Measurements from ENCODE around the gene HOXB5. TPM values are rescaled to one million over a fixed set of nuclear protein-coding genes. Genes with fewer than 3 reads are reported as not detected.
A peak's percentile ranks its signal among the peaks of the same experiment; 100 is the strongest.

HOXB5 gene
- polyA plus RNA-seq, 3 donors from 2014 or later = not detected

GRCh38 chr17:48625495-48626244, 32.1 kb upstream of the HOXB5 start:
- peaks cover 31 to 60% (median 36%) of the 10 kb centered on the region in 3 donors for H3K27me3 Mint-ChIP-seq (ENCODE audit: low read depth in 3 of 3)
- H3K4me1 Mint-ChIP-seq = peaks cover 15 to 19% of the 10 kb centered on the region in 2 donors
- peak in 2 of 3 donors; percentile 35 to 40 for DNase-seq
- H3K36me3 Mint-ChIP-seq = no peaks in the 10 kb centered on the region
- peak overlapping the region in 3 of 6 donors; percentile 8 to 67 (median 50) for H3K27ac Mint-ChIP-seq
- no peaks in the 10 kb centered on the region for H3K9me3 Mint-ChIP-seq
- H3K4me3 Mint-ChIP-seq = peak overlapping the region; percentile 78 to 90 (median 86)

GRCh38 chr17:48624544-48625494, 31.2 kb upstream of the HOXB5 start:
- DNase-seq = peak; percentile 31 to 35 (median 31)
- no peak overlapping the region for H3K27ac Mint-ChIP-seq
- H3K4me3 Mint-ChIP-seq = peak overlapping the region; percentile 54 to 86 (median 78)

GRCh38 chr17:48624118-48624517, 30.5 kb upstream of the HOXB5 start:
- H3K36me3 Mint-ChIP-seq = no peaks in the 10 kb centered on the region
- H3K4me3 Mint-ChIP-seq = peak overlapping the region in 3 of 5 donors; percentile 35 to 54 (median 54)
- DNase-seq = no peak
- H3K27me3 Mint-ChIP-seq (ENCODE audit: low read depth in 3 of 3) = peaks cover 33 to 60% (median 43%) of the 10 kb centered on the region in 3 donors
- no peaks in the 10 kb centered on the region for H3K9me3 Mint-ChIP-seq
- no peak overlapping the region for H3K27ac Mint-ChIP-seq
- H3K4me1 Mint-ChIP-seq = peaks cover 15 to 25% of the 10 kb centered on the region in 2 donors

More at GRCh38 chr17:48624544-48625494, 31.2 kb upstream of the HOXB5 start:
- Mint-ChIP-seq H3K36me3 (no peaks in the 10 kb centered on the region), H3K9me3 (no peaks in the 10 kb centered on the region), H3K27me3 (ENCODE audit: low read depth in 3 of 3) (peaks cover 29 to 59% (median 38%) of the 10 kb centered on the region in 3 donors), H3K4me1 (peaks cover 15 to 19% of the 10 kb centered on the region in 2 donors)

- Mint-ChIP-seq H3K4me1 (peaks cover 18 to 30% of the 10 kb centered on the region in 2 donors), H3K27ac (no peak overlapping the region), H3K9me3 (no peaks in the 10 kb centered on the region), H3K27me3 (ENCODE audit: low read depth in 3 of 3) (peaks cover 38 to 65% (median 47%) of the 10 kb centered on the region in 3 donors), H3K36me3 (no peaks in the 10 kb centered on the region), H3K4me3 (peak overlapping the region in 1 of 5 donors; percentile 42)
- no peak for DNase-seq
These were observed 30.0 kb upstream of the HOXB5 start for GRCh38 chr17:48623583-48623982.

GRCh38 chr17:48622857-48623256, 29.3 kb upstream of the HOXB5 start:
- Mint-ChIP-seq H3K27ac (no peak overlapping the region), H3K9me3 (no peaks in the 10 kb centered on the region), H3K27me3 (ENCODE audit: low read depth in 3 of 3) (peaks cover 41 to 65% (median 49%) of the 10 kb centered on the region in 3 donors), H3K36me3 (no peaks in the 10 kb centered on the region), H3K4me1 (peaks cover 20 to 35% of the 10 kb centered on the region in 2 donors), H3K4me3 (peak overlapping the region in 1 of 5 donors; percentile 10)
- no peak for DNase-seq

GRCh38 chr17:48621410-48622392, 28.1 kb upstream of the HOXB5 start:
- peaks cover 17 to 38% of the 10 kb centered on the region in 2 donors for H3K4me1 Mint-ChIP-seq
- H3K4me3 Mint-ChIP-seq = no peak overlapping the region
- no peak for DNase-seq
- H3K27ac Mint-ChIP-seq = no peak overlapping the region
- H3K9me3 Mint-ChIP-seq = no peaks in the 10 kb centered on the region
- H3K36me3 Mint-ChIP-seq = no peaks in the 10 kb centered on the region
- H3K27me3 Mint-ChIP-seq (ENCODE audit: low read depth in 3 of 3) = peaks cover 50 to 69% (median 53%) of the 10 kb centered on the region in 3 donors

- Mint-ChIP-seq H3K4me1 (peaks cover 11 to 29% of the 10 kb centered on the region in 2 donors), H3K36me3 (no peaks in the 10 kb centered on the region), H3K27ac (no peak overlapping the region), H3K27me3 (ENCODE audit: low read depth in 3 of 3) (peaks cover 54 to 74% (median 55%) of the 10 kb centered on the region in 3 donors), H3K9me3 (no peaks in the 10 kb centered on the region), H3K4me3 (no peak overlapping the region)
- no peak for DNase-seq
These were observed 27.0 kb upstream of the HOXB5 start for GRCh38 chr17:48620461-48621139.

GRCh38 chr17:48619826-48620449, 26.4 kb upstream of the HOXB5 start:
- Mint-ChIP-seq H3K27ac (peak overlapping the region in 1 of 6 donors; percentile 18), H3K9me3 (no peaks in the 10 kb centered on the region), H3K36me3 (no peaks in the 10 kb centered on the region), H3K27me3 (ENCODE audit: low read depth in 3 of 3) (peaks cover 54 to 81% (median 61%) of the 10 kb centered on the region in 3 donors), H3K4me3 (peak overlapping the region in 1 of 5 donors; percentile 36), H3K4me1 (peaks cover 12 to 32% of the 10 kb centered on the region in 2 donors)
- DNase-seq = no peak

- Mint-ChIP-seq H3K27ac (peak overlapping the region in 2 of 6 donors; percentile 45 to 61), H3K4me3 (peak overlapping the region in 3 of 5 donors; percentile 29 to 65 (median 33)), H3K27me3 (ENCODE audit: low read depth in 3 of 3) (peaks cover 59 to 79% (median 72%) of the 10 kb centered on the region in 3 donors), H3K9me3 (no peaks in the 10 kb centered on the region), H3K4me1 (peaks cover 22 to 47% of the 10 kb centered on the region in 2 donors), H3K36me3 (no peaks in the 10 kb centered on the region)
- peak; percentile 73 to 80 (median 79) for DNase-seq
These were observed 24.8 kb upstream of the HOXB5 start for GRCh38 chr17:48618256-48618896.

- Mint-ChIP-seq H3K36me3 (no peaks in the 10 kb centered on the region), H3K4me3 (peak overlapping the region in 1 of 5 donors; percentile 59), H3K27me3 (ENCODE audit: low read depth in 3 of 3) (peaks cover 61 to 82% (median 76%) of the 10 kb centered on the region in 3 donors), H3K9me3 (no peaks in the 10 kb centered on the region), H3K4me1 (peaks cover 26 to 54% of the 10 kb centered on the region in 2 donors), H3K27ac (peak overlapping the region in 1 of 6 donors; percentile 32)
- no peak for DNase-seq
These were observed 24.1 kb upstream of the HOXB5 start for GRCh38 chr17:48617471-48618255.
